OCI-LY7 (cell line): ENCODE data around the gene OSTC. TPM values are rescaled to one million over a fixed set of nuclear protein-coding genes. Genes with fewer than 3 reads are reported as not detected.
"Not testable (repeated sequence)": the region's sequence is repeated elsewhere in the genome, so short reads cannot be mapped to it uniquely, and the experiment has no call there.

Source experiments
- BruUV-seq: library from RNA; stranded (reverse); fragments of 400-500 nt; replicated peaks from 2 replicates; lab custom pipeline; 2021; lab: Mats Ljungman, UMichigan
- CTCF ChIA-PET: fragments of 300-600 bp; sonication (Branson Sonifier 250); formaldehyde crosslinking; loops from one replicate; lab custom pipeline; 2022; ENCODE audit warnings: antibody characterized with exemption; ENCODE audit not compliant: unreplicated experiment; lab: Charles Lee
- POLR2A ChIA-PET: fragments of 300-600 bp; sonication (Branson Sonifier 250); formaldehyde crosslinking; loops from one replicate; lab custom pipeline; 2022; ENCODE audit warnings: antibody characterized with exemption; lab: Charles Lee
- DNase-seq: peaks from one replicate; pipeline ENCODE4 v3.0.0-alpha.2; 2015; ENCODE audit warnings: low spot score
- H2AFZ ChIP-seq: fragments of 200-600 bp; sonication (generic), shearing (Covaris generic); 2 replicates; pipeline ENCODE4 v1.6.1; 2014; ENCODE audit warnings: mild to moderate bottlenecking, antibody characterized with exemption, low read length, moderate library complexity
- H3K27ac ChIP-seq: fragments of 200-600 bp; sonication (generic); 2 replicates; pipeline ENCODE4 v1.5.1; 2014; ENCODE audit warnings: mixed run types, low read depth, mild to moderate bottlenecking, moderate library complexity, low read length, inconsistent platforms; ENCODE audit not compliant: poor library complexity, severe bottlenecking
- H3K36me3 ChIP-seq: fragments of 200-600 bp; sonication (generic); 2 replicates; pipeline ENCODE4 v1.6.1; 2014; ENCODE audit warnings: mild to moderate bottlenecking, antibody characterized with exemption, low read length, moderate library complexity, mixed read lengths; ENCODE audit not compliant: insufficient read depth
- H3K4me1 ChIP-seq: fragments of 200-600 bp; sonication (generic); 2 replicates; pipeline ENCODE4 v1.5.1; 2014; ENCODE audit warnings: mild to moderate bottlenecking, low read length; ENCODE audit not compliant: insufficient read depth, poor library complexity, severe bottlenecking
- H3K4me2 ChIP-seq: fragments of 200-600 bp; sonication (generic); 2 replicates; pipeline ENCODE4 v1.6.1; 2014; ENCODE audit warnings: mild to moderate bottlenecking, low read length
- H3K4me3 ChIP-seq: fragments of 200-600 bp; sonication (generic); 2 replicates; pipeline ENCODE4 v1.5.1; 2014; ENCODE audit warnings: mild to moderate bottlenecking, low read depth, low read length; ENCODE audit not compliant: poor library complexity, severe bottlenecking
- H3K79me2 ChIP-seq: fragments of 200-600 bp; sonication (generic); 2 replicates; pipeline ENCODE4 v1.6.1; 2016; ENCODE audit warnings: low read depth, mild to moderate bottlenecking, low read length, moderate library complexity, mixed read lengths; ENCODE audit not compliant: insufficient read depth
- H3K9me2 ChIP-seq: fragments of 200-600 bp; sonication (generic); 2 replicates; pipeline ENCODE4 v1.6.1; 2016; ENCODE audit warnings: mild to moderate bottlenecking, low read length, mixed read lengths; ENCODE audit not compliant: insufficient read depth
- H3K9me3 ChIP-seq: fragments of 200-600 bp; sonication (generic); 2 replicates; pipeline ENCODE4 v1.6.1; 2014; ENCODE audit warnings: mild to moderate bottlenecking, mixed run types, low read length, mixed read lengths
- H4K20me1 ChIP-seq: fragments of 200-600 bp; sonication (generic); 2 replicates; pipeline ENCODE4 v1.6.1; 2014; ENCODE audit warnings: mild to moderate bottlenecking, antibody characterized with exemption, low read length, moderate library complexity, mixed read lengths; ENCODE audit not compliant: insufficient read depth
- EZH2phosphoT487 ChIP-seq: fragments of 200-600 bp; sonication (generic); IDR thresholded peaks from 2 replicates; pipeline ENCODE4 v1.6.1; 2018; ENCODE audit warnings: low read depth, borderline replicate concordance, mild to moderate bottlenecking, mixed run types, antibody characterized with exemption, low read length, moderate library complexity, mixed read lengths
- intact Hi-C: fragments of 100-400 bp; cut with micrococcal nuclease; formaldehyde crosslinking; loops from one replicate; pipeline ENCODE4 v1.10.0; 2022; ENCODE audit not compliant: unreplicated experiment
- total RNA-seq, 2 experiments: library from RNA; depleted of rRNA in 1 of 2; stranded (reverse); fragments of >200 nt in 1 of 2; shearing (Covaris generic) in 1 of 2; gene quantifications; 2 replicates each; pipeline ENCODE4 v1.2.3, GENCODE V29; 2014 to 2022
- TF ChIP-seq, protein P1 (sequence below): fragments of 200-600 bp; sonication (generic); conservative IDR thresholded peaks from 2 replicates; pipeline ENCODE4 v1.5.1; 2014; ENCODE audit warnings: mild to moderate bottlenecking, antibody characterized with exemption, low read length, moderate library complexity, mixed read lengths

OSTC gene
- total RNA-seq, 2 experiments from 2014 or later, result 78.4 to 110 TPM

DNA sequence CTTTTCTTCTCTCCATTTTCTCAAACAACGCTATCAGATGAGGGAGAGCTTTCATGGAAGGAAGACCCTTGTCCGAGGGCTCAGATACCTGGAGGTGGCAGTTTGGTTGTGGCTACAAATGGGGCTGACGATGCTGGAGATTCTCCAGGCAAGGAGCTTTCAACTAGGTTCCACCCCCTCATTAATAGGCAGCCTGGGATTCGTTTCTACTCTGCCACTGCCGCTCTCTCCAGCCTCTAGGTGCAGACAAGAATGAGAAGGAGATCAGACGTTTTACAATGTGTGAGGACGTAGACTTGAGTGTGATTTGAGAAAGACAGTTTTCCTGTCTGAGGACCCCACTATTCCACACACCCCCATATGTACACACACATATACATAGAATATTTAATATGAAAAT is 59.3 kb downstream of the OSTC start:
- CTCF ChIA-PET, result no interaction called here
- H3K4me1 ChIP-seq, result no peaks in the 10 kb centered on the region
- BruUV-seq, result no TSS peak
- H3K79me2 ChIP-seq, result no peaks in the 10 kb centered on the region
- POLR2A ChIA-PET, result no interaction called here
- no peak overlapping the region for H3K4me2 ChIP-seq
- TF ChIP-seq, protein P1, sequence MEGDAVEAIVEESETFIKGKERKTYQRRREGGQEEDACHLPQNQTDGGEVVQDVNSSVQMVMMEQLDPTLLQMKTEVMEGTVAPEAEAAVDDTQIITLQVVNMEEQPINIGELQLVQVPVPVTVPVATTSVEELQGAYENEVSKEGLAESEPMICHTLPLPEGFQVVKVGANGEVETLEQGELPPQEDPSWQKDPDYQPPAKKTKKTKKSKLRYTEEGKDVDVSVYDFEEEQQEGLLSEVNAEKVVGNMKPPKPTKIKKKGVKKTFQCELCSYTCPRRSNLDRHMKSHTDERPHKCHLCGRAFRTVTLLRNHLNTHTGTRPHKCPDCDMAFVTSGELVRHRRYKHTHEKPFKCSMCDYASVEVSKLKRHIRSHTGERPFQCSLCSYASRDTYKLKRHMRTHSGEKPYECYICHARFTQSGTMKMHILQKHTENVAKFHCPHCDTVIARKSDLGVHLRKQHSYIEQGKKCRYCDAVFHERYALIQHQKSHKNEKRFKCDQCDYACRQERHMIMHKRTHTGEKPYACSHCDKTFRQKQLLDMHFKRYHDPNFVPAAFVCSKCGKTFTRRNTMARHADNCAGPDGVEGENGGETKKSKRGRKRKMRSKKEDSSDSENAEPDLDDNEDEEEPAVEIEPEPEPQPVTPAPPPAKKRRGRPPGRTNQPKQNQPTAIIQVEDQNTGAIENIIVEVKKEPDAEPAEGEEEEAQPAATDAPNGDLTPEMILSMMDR, result no peak
- TF ChIP-seq EZH2phosphoT487, result no peak
- no peak overlapping the region for H3K27ac ChIP-seq
- H4K20me1 ChIP-seq, result no peaks in the 10 kb centered on the region
- no peaks in the 10 kb centered on the region for H3K36me3 ChIP-seq
- H3K4me3 ChIP-seq, result no peak overlapping the region
- H3K9me3 ChIP-seq, result no peaks in the 10 kb centered on the region
- H2AFZ ChIP-seq, result no peak overlapping the region
- no peak for DNase-seq
- no peaks in the 10 kb centered on the region for H3K9me2 ChIP-seq
- intact Hi-C loops, result no loop called here

DNA sequence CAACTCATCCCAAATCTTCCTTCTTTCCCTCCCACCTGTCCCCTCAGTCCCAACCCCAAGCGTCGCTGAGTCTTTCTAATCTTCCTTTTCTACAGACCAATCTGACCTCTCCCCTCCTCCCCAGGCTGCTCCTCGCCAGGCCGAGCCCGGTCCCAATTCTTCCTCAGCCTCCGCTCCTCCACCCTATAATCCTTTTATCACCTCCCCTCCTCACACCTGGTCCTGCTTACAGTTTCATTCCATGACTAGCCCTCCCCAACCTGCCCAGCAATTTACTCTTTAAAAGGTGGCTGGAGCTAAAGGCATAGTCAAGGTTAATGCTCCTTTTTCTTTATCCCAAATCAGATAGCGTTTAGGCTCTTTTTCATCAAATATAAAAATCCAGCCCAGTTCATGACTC is 60.2 kb downstream of the OSTC start:
- H3K4me1 ChIP-seq, H3K9me2 ChIP-seq, DNase-seq, H3K36me3 ChIP-seq, H3K79me2 ChIP-seq, H3K9me3 ChIP-seq, POLR2A ChIA-PET, H2AFZ ChIP-seq, H4K20me1 ChIP-seq, intact Hi-C loops, BruUV-seq, H3K4me2 ChIP-seq, H3K27ac ChIP-seq, H3K4me3 ChIP-seq, CTCF ChIA-PET: not testable (repeated sequence)

DNA sequence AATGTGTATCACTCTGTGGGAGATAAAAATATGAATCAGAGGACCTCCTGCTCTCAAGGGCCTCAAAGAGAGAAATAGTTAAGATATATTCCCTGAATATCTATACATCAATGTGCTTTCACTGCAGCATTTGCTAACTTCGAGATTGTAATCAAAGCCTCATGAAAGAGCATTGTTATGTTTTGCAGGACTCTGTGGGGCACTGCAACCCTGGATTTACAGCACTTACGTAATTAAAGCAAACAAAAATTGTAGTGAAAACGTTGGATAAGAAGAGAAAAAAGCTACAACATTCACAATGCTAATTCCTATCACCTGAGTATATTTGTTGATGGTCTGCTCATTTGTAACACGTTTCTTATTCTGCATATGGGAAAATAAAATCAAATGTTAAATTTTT is 64.5 kb downstream of the OSTC start:
- BruUV-seq, result no TSS peak

More for the DNA sequence above, 64.5 kb downstream of the OSTC start:
- intact Hi-C loops, result no loop called here
- H3K27ac ChIP-seq, result no peak overlapping the region
- no peaks in the 10 kb centered on the region for H3K9me3 ChIP-seq
- no peaks in the 10 kb centered on the region for H3K36me3 ChIP-seq
- no peaks in the 10 kb centered on the region for H3K79me2 ChIP-seq
- no peaks in the 10 kb centered on the region for H3K9me2 ChIP-seq
- H2AFZ ChIP-seq, result no peak overlapping the region
- no peak for TF ChIP-seq EZH2phosphoT487
- TF ChIP-seq, protein P1, result no peak
- CTCF ChIA-PET, result no interaction called here
- H4K20me1 ChIP-seq, result no peaks in the 10 kb centered on the region
- POLR2A ChIA-PET, result interaction anchor here (0.6 kb wide), 1 partner anchor 196 kb away, joined by 3 read pairs; no protein-coding TSS in a partner anchor
- no peak for DNase-seq
- no peaks in the 10 kb centered on the region for H3K4me1 ChIP-seq
- no peak overlapping the region for H3K4me2 ChIP-seq
- H3K4me3 ChIP-seq, result no peak overlapping the region
